GM12878 (cell line): ENCODE results near the gene CACNA1A. TPM values are rescaled to one million over a fixed set of nuclear protein-coding genes. Genes with fewer than 3 reads are reported as not detected.
A peak's percentile ranks its signal among the peaks of the same experiment; 100 is the strongest.

Source experiments
- CBX5 ChIP-seq: sonication (generic); IDR thresholded peaks from 2 replicates; pipeline ENCODE4 v1.6.1; 2016; ENCODE audit warnings: low read depth, moderate library complexity, mild to moderate bottlenecking, inconsistent platforms
- CHD4 ChIP-seq: fragments of 200-600 bp; sonication (generic); IDR thresholded peaks from 2 replicates; pipeline ENCODE4 v1.6.1; 2016; ENCODE audit warnings: mild to moderate bottlenecking
- CTCF ChIP-seq, 3 experiments: IDR thresholded peaks in 2 of 3; conservative IDR thresholded peaks in 1 of 3; 2 replicates each; pipeline ENCODE4 v1.5.1; 2011; ENCODE audit warnings: low read depth in 3 of 3, low read length in 3 of 3, mild to moderate bottlenecking in 3 of 3, control low read depth in 2 of 3, moderate library complexity in 2 of 3, inconsistent platforms in 1 of 3, mixed read lengths in 1 of 3; ENCODE audit not compliant: control insufficient read depth in 2 of 3, insufficient read depth in 1 of 3; ENCODE audit errors: extremely low read depth in 1 of 3
- E2F4 ChIP-seq: IDR thresholded peaks from 2 replicates; pipeline ENCODE4 v1.6.1; 2012; ENCODE audit warnings: low read depth, low read length, improper control_type of control experiment
- EED ChIP-seq: sonication (generic); IDR thresholded peaks from 2 replicates; pipeline ENCODE4 v1.6.1; 2016; ENCODE audit warnings: antibody characterized with exemption, low read depth
- FOXK2 ChIP-seq: fragments of 450-650 bp; IDR thresholded peaks from 2 replicates; pipeline ENCODE4 v1.6.1; 2017; ENCODE audit warnings: mild to moderate bottlenecking, moderate library complexity
- IRF3 ChIP-seq: fragments of 450-650 bp; IDR thresholded peaks from 2 replicates; pipeline ENCODE4 v1.6.1; 2014; ENCODE audit warnings: mild to moderate bottlenecking
- LARP7 ChIP-seq: fragments of 450-650 bp; IDR thresholded peaks from 2 replicates; pipeline ENCODE4 v1.6.1; 2017; ENCODE audit warnings: mild to moderate bottlenecking
- MEF2A ChIP-seq: IDR thresholded peaks from 2 replicates; pipeline ENCODE4 v1.6.1; 2011; ENCODE audit warnings: low read depth, mild to moderate bottlenecking, low read length, moderate library complexity; ENCODE audit not compliant: insufficient read depth
- MYC ChIP-seq: IDR thresholded peaks from 2 replicates; pipeline ENCODE4 v1.6.1; 2011; ENCODE audit warnings: mild to moderate bottlenecking, low read length, moderate library complexity, inconsistent platforms; ENCODE audit not compliant: insufficient read depth, insufficient replicate concordance, insufficient read length, severe bottlenecking
- PBX3 ChIP-seq: IDR thresholded peaks from 2 replicates; pipeline ENCODE4 v1.6.1; 2011; ENCODE audit warnings: mild to moderate bottlenecking, low read depth, low read length, moderate library complexity; ENCODE audit not compliant: insufficient replicate concordance
- POLR2A ChIP-seq: IDR thresholded peaks from 2 replicates; pipeline ENCODE4 v1.6.1; 2011; ENCODE audit warnings: low read depth, mild to moderate bottlenecking, low read length
- RB1 ChIP-seq: fragments of 450-650 bp; formaldehyde crosslinking; IDR thresholded peaks from 2 replicates; pipeline ENCODE4 v1.6.1; 2017; ENCODE audit warnings: mild to moderate bottlenecking, borderline replicate concordance
- RCOR1 ChIP-seq: conservative IDR thresholded peaks from 2 replicates; pipeline ENCODE4 v1.6.1; 2012; ENCODE audit warnings: low read depth, low read length, improper control_type of control experiment
- RUNX3 ChIP-seq: IDR thresholded peaks from 2 replicates; pipeline ENCODE4 v1.6.1; 2012; ENCODE audit warnings: low read length, inconsistent platforms
- SKIL ChIP-seq: fragments of 450-650 bp; IDR thresholded peaks from 2 replicates; pipeline ENCODE4 v1.6.1; 2017; ENCODE audit warnings: mild to moderate bottlenecking, low read depth, inconsistent platforms; ENCODE audit not compliant: poor library complexity, severe bottlenecking
- SMARCA5 ChIP-seq: fragments of 450-650 bp; IDR thresholded peaks from 2 replicates; pipeline ENCODE4 v1.6.1; 2017; ENCODE audit warnings: mild to moderate bottlenecking
- SUPT20H ChIP-seq: IDR thresholded peaks from 2 replicates; pipeline ENCODE4 v1.6.1; 2011; ENCODE audit warnings: low read depth, mild to moderate bottlenecking, low read length, moderate library complexity, borderline replicate concordance; ENCODE audit not compliant: control insufficient read depth
- ZBTB33 ChIP-seq: fragments of 450-650 bp; IDR thresholded peaks from 2 replicates; pipeline ENCODE4 v1.6.1; 2017; ENCODE audit warnings: mild to moderate bottlenecking
- ZNF217 ChIP-seq: fragments of 450-650 bp; IDR thresholded peaks from 2 replicates; pipeline ENCODE4 v1.6.1; 2017; ENCODE audit warnings: antibody characterized with exemption, mild to moderate bottlenecking
- polyA plus RNA-seq, 11 experiments: library from polyadenylated mRNA; depleted of rRNA in 4 of 11; unstranded in 6 of 11; stranded (reverse) in 5 of 11; fragments of >200 nt; fragmentation: Nextera tagmentation in 4 of 11; fragmentation: Illumina TruSeq in 1 of 11; extraction: Ambion mirVana in 4 of 11; extraction: Trizol in 1 of 11; gene quantifications; 1 replicate in 1 of 11; 2 replicates in 10 of 11; pipeline versions ENCODE4 v1.2.1 to v1.2.3, GENCODE V29; 2011 to 2016; ENCODE audit warnings: inconsistent platforms in 2 of 11, missing spikeins in 2 of 11, low read depth in 1 of 11
- total RNA-seq, 4 experiments: library from RNA; depleted of rRNA in 3 of 4; stranded (reverse); fragments of >200 nt in 3 of 4; fragmentation: Illumina TruSeq in 1 of 4; extraction: Trizol in 1 of 4; gene quantifications; 2 replicates each; pipeline versions ENCODE4 v1.2.1 to v1.2.3, GENCODE V29; 2013 to 2021

Gene CACNA1A
- total and polyA plus RNA-seq, 10 of the 15 experiments (the other 5 are each of a cell fraction or from before 2014, with no cell fraction given) = 1.1 to 4.4 (median 2.5) TPM

GRCh38 chr19:13181747-13182388 lies 324.4 kb downstream of the CACNA1A start (continued):
- TF ChIP-seq SKIL = peak; percentile 21
- TF ChIP-seq PBX3 = no peak
- peak; percentile 77 for TF ChIP-seq EED
- no peak for TF ChIP-seq MYC
- no peak for TF ChIP-seq ZNF217
- 0 out of 2 replicates have a peak, but pooled peaks have one; percentile 47 for TF ChIP-seq RCOR1
- no peak for TF ChIP-seq FOXK2
- peak; percentile 88 for TF ChIP-seq RUNX3
- no peak for TF ChIP-seq CTCF (IDR thresholded peaks at IDR 0.05 in 2 of 3, conservative IDR thresholded peaks at IDR 0.05 in 1 of 3; ENCODE audit: control insufficient read depth in 2 of 3, extremely low read depth in 1 of 3, insufficient read depth in 1 of 3, low read depth in 3 of 3, low read length in 3 of 3)
- TF ChIP-seq LARP7 = no peak
- TF ChIP-seq ZBTB33 = no peak
- TF ChIP-seq CHD4 = no peak
- no peak for TF ChIP-seq CBX5
- peak; percentile 19; the same call in 1 of the 2 replicates for TF ChIP-seq RB1
- no peak for TF ChIP-seq E2F4
- TF ChIP-seq MEF2A = peak; percentile 92
- TF ChIP-seq SUPT20H = no peak
- TF ChIP-seq IRF3 = no peak
- TF ChIP-seq SMARCA5 = no peak
- no peak for TF ChIP-seq POLR2A
